ENCODE measurements around the gene LTF. TPM values are rescaled to one million over a fixed set of nuclear protein-coding genes. Genes with fewer than 3 reads are reported as not detected.

LTF gene
- total and polyA plus RNA-seq, 10 of the 15 experiments (the other 5 are each of a cell fraction or from before 2014, with no cell fraction given), result 0.03 to 0.31 TPM; not detected in 8

GRCh38 chr3:46454606-46455005 is 10.1 kb downstream of the LTF start (continued):
- TF ChIP-seq ZNF592 (IDR thresholded peaks at IDR 0.05) (no peak), NBN (IDR thresholded peaks at IDR 0.05) (no peak), MXI1 (IDR thresholded peaks at IDR 0.05; ENCODE audit: low read depth, low read length) (no peak), IKZF1 (conservative IDR thresholded peaks at IDR 0.05) (no peak), HDAC6 (IDR thresholded peaks at IDR 0.05; ENCODE audit: unreplicated experiment) (no peak), CHD1 (IDR thresholded peaks at IDR 0.05; ENCODE audit: low read depth, low read length) (no peak)

GRCh38 chr3:46454209-46454595 is 10.5 kb downstream of the LTF start:
- no peak overlapping the region for H3K4me2 ChIP-seq (ENCODE audit: control insufficient read depth, insufficient read depth)
- FAIRE-seq (no peak), DNase-seq (ENCODE audit: low read depth, low spot score) (no peak), ATAC-seq (no peak)
- H4K20me1 ChIP-seq (ENCODE audit: control insufficient read depth, insufficient read depth), result no peaks in the 10 kb centered on the region
- BruUV-seq (replicated peaks), result no TSS peak
- H3K9ac ChIP-seq (ENCODE audit: control insufficient read depth, insufficient read depth, low read length), result no peak overlapping the region
- ChIA-PET POLR2A (no interaction called here), CTCF (interaction anchor here (3.2 kb wide), 1 partner anchor 35 kb away, joined by 10 read pairs; no protein-coding TSS in a partner anchor), SMC1A (ENCODE audit: uncharacterized antibody, unreplicated experiment) (no interaction called here), RAD21 (ENCODE audit: unreplicated experiment) (no interaction called here)
- no peaks in the 10 kb centered on the region for H3K9me3 ChIP-seq (replicated peaks; ENCODE audit: control insufficient read depth, insufficient read depth, low read length)
- no peaks in the 10 kb centered on the region for H3K36me3 ChIP-seq (ENCODE audit: control insufficient read depth in 2 of 2, insufficient read depth in 2 of 2, low read length in 1 of 2)
- WGBS (ENCODE audit: insufficient coverage, insufficient replicate concordance, low lambda C conversion rate, missing lambda C conversion rate), result 17% methylated on average over 3 of the region's 3 CpGs
- peaks cover 3 to 6% of the 10 kb centered on the region in 2 experiments; a peak in 2 of 4 replicates for H3K27me3 ChIP-seq (replicated peaks in 1 of 2; ENCODE audit: control insufficient read depth in 2 of 2, insufficient read depth in 2 of 2, low read length in 1 of 2)
- H3K4me1 ChIP-seq (ENCODE audit: control insufficient read depth, insufficient read depth, low read length), result no peaks in the 10 kb centered on the region
- in situ Hi-C loops (cut with MboI), result no loop called here
- H2AFZ ChIP-seq (ENCODE audit: control insufficient read depth, low read depth, low read length), result no peak overlapping the region
- no peak overlapping the region for H3K27ac ChIP-seq (ENCODE audit: control insufficient read depth, insufficient read depth)
- no peak overlapping the region for H3K4me3 ChIP-seq
- no peaks in the 10 kb centered on the region for H3K79me2 ChIP-seq (ENCODE audit: control insufficient read depth, insufficient read depth, low read length)
- intact Hi-C loops (cut with micrococcal nuclease; ENCODE audit: unreplicated experiment), result no loop called here
- TF ChIP-seq PRDM15 (CRISPR knock-in tag; IDR thresholded peaks at IDR 0.05) (no peak), ZZZ3 (IDR thresholded peaks at IDR 0.05; ENCODE audit: control insufficient read depth, insufficient read length, low read depth) (no peak), ZNF687 (IDR thresholded peaks at IDR 0.05) (no peak)

All from GM12878 (cell line).